WTC11 (cell line): ENCODE data around the gene SMAD6. TPM values are rescaled to one million over a fixed set of nuclear protein-coding genes. Genes with fewer than 3 reads are reported as not detected.

ENCODE experiments used
- ATAC-seq: fragments of 200-7000 bp; cut with Tn5 transposase; 2 replicates; pipeline ENCODE4 v1.10.0; 2021; ENCODE audit warnings: mild to moderate bottlenecking, moderate library complexity
- CTCF ChIA-PET: fragments of 300-600 bp; sonication (Branson Sonifier 250); formaldehyde crosslinking; loops from one replicate; lab custom pipeline; 2021; ENCODE audit warnings: antibody characterized with exemption; lab: Charles Lee
- POLR2A ChIA-PET: fragments of 350-600 bp; sonication (Branson Sonifier 250); formaldehyde crosslinking; loops from one replicate; lab custom pipeline; 2021; ENCODE audit warnings: antibody characterized with exemption; lab: Charles Lee
- DNase-seq: peaks from one replicate; pipeline ENCODE4 v3.0.0; 2021; ENCODE audit warnings: low spot score
- H3K27ac Mint-ChIP-seq: 2 replicates; pipeline ENCODE4 v1.8.0; 2021; ENCODE audit warnings: mixed read lengths
- H3K27me3 Mint-ChIP-seq: 2 replicates; pipeline ENCODE4 v1.8.0; 2021; ENCODE audit warnings: low read depth, mild to moderate bottlenecking, moderate library complexity, mixed read lengths
- H3K36me3 Mint-ChIP-seq: 2 replicates; pipeline ENCODE4 v1.8.0; 2021; ENCODE audit warnings: mixed read lengths
- H3K4me1 Mint-ChIP-seq: 2 replicates; pipeline ENCODE4 v1.8.0; 2022; ENCODE audit warnings: mixed read lengths
- H3K4me3 Mint-ChIP-seq: 2 replicates; pipeline ENCODE4 v1.8.0; 2021; ENCODE audit warnings: mild to moderate bottlenecking, moderate library complexity, mixed read lengths
- H3K9me3 Mint-ChIP-seq: 2 replicates; pipeline ENCODE4 v1.8.0; 2021; ENCODE audit warnings: mixed read lengths
- AFF4 ChIP-seq: sonication (generic); formaldehyde crosslinking; IDR thresholded peaks from 2 replicates; pipeline ENCODE4 v1.8.1; 2023; ENCODE audit warnings: mild to moderate bottlenecking, missing genetic modification reagents, borderline replicate concordance
- ATF1 ChIP-seq: sonication (generic); formaldehyde crosslinking; IDR thresholded peaks from 2 replicates; pipeline ENCODE4 v1.8.1; 2023; ENCODE audit warnings: mild to moderate bottlenecking, moderate library complexity, missing genetic modification reagents
- E2F5 ChIP-seq: sonication (generic); formaldehyde crosslinking; IDR thresholded peaks from 2 replicates; pipeline ENCODE4 v1.8.1; 2022; ENCODE audit warnings: mild to moderate bottlenecking, moderate library complexity, missing genetic modification reagents
- ETV6 ChIP-seq: sonication (generic); formaldehyde crosslinking; IDR thresholded peaks from 2 replicates; pipeline ENCODE4 v1.8.1; 2022; ENCODE audit warnings: mild to moderate bottlenecking, missing genetic modification reagents
- GRHL2 ChIP-seq: fragments of 250-450 bp; sonication (Bioruptor Pico); IDR thresholded peaks from 2 replicates; pipeline ENCODE4 v1.8.0; 2022; ENCODE audit warnings: mild to moderate bottlenecking, moderate library complexity; ENCODE audit not compliant: insufficient replicate concordance, severe bottlenecking
- JUN ChIP-seq: sonication (generic); formaldehyde crosslinking; IDR thresholded peaks from 2 replicates; pipeline ENCODE4 v1.8.0; 2023; ENCODE audit warnings: mild to moderate bottlenecking, missing genetic modification reagents
- MAX ChIP-seq: sonication (generic); formaldehyde crosslinking; IDR thresholded peaks from 2 replicates; pipeline ENCODE4 v1.8.0; 2022; ENCODE audit warnings: mild to moderate bottlenecking, missing genetic modification reagents
- MLX ChIP-seq: sonication (generic); formaldehyde crosslinking; IDR thresholded peaks from 2 replicates; pipeline ENCODE4 v1.8.1; 2023; ENCODE audit warnings: mild to moderate bottlenecking, missing genetic modification reagents, moderate library complexity
- NFE2L1 ChIP-seq: sonication (generic); formaldehyde crosslinking; IDR thresholded peaks from 2 replicates; pipeline ENCODE4 v1.8.1; 2023; ENCODE audit warnings: missing genetic modification reagents
- RELA ChIP-seq: sonication (generic); formaldehyde crosslinking; IDR thresholded peaks from 2 replicates; pipeline ENCODE4 v1.8.1; 2022; ENCODE audit warnings: missing genetic modification reagents, mild to moderate bottlenecking, borderline replicate concordance
- SP1 ChIP-seq: sonication (generic); formaldehyde crosslinking; conservative IDR thresholded peaks from 2 replicates; pipeline ENCODE4 v1.8.1; 2022; ENCODE audit warnings: missing genetic modification reagents
- TEAD1 ChIP-seq: sonication (generic); formaldehyde crosslinking; IDR thresholded peaks from 2 replicates; pipeline ENCODE4 v1.8.0; 2022; ENCODE audit warnings: mild to moderate bottlenecking, missing genetic modification reagents
- TEAD4 ChIP-seq: sonication (generic); formaldehyde crosslinking; IDR thresholded peaks from 2 replicates; pipeline ENCODE4 v1.8.0; 2022; ENCODE audit warnings: mild to moderate bottlenecking, missing genetic modification reagents
- USF2 ChIP-seq: sonication (generic); formaldehyde crosslinking; IDR thresholded peaks from 2 replicates; pipeline ENCODE4 v1.8.1; 2023; ENCODE audit warnings: mild to moderate bottlenecking, missing genetic modification reagents, moderate library complexity
- ZNF232 ChIP-seq: sonication (generic); formaldehyde crosslinking; IDR thresholded peaks from 2 replicates; pipeline ENCODE4 v1.8.0; 2022; ENCODE audit warnings: mild to moderate bottlenecking, missing genetic modification reagents
- ZNF423 ChIP-seq: fragments of 250-450 bp; sonication (Bioruptor Pico); IDR thresholded peaks from 2 replicates; pipeline ENCODE4 v2.1.2; 2022; ENCODE audit warnings: mild to moderate bottlenecking, moderate library complexity
- total RNA-seq: library from RNA; stranded (reverse); gene quantifications from 3 replicates; pipeline ENCODE4 v1.2.3, GENCODE V29; 2021
- TF ChIP-seq, protein P1 (sequence below): sonication (generic); formaldehyde crosslinking; IDR thresholded peaks from 2 replicates; pipeline ENCODE4 v1.8.0; 2022; ENCODE audit warnings: mild to moderate bottlenecking, missing genetic modification reagents

SMAD6 gene
- total RNA-seq, 1 experiment from 2014 or later = 13.9 TPM

DNA sequence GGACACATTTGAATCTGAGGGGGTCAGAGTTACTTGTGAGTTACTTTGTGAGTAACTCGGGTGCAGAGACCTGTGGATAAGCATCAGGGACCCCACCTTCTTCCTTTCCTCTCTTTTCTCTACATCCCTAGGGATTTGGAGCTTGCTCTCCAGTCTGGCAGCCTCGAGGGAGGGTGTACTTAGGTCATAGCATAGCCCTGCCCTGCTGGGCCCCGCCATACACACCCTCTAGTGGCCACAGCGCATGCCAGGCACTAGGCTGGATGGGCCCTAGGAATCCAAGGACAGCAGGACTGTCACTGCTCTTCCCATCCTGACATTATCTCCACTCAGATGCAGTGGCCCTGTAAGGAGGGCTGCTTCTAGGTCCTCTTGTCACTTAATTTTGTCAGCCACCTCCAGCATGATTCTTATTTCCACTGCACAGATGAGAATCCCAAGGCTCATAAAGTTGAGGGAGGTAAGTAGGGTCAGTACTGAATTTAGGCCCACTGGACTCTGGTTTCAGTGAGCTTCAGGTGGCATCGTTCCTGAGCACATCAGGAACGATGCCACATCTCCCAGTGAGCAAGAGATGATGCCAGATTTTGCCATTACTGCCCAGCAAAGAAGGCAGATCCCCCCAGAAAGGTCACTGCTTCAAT is 3.6 kb upstream of the SMAD6 start:
- H3K4me3 Mint-ChIP-seq = no peak overlapping the region
- CTCF ChIA-PET = interaction anchor here (0.5 to 2.9 kb wide), 33 partner anchors 9 to 842 kb away, joined by 3 to 45 read pairs (median 5); partner anchors contain the start of gene LCTL
- H3K27ac Mint-ChIP-seq = no peak overlapping the region
- H3K36me3 Mint-ChIP-seq = no peaks in the 10 kb centered on the region
- H3K9me3 Mint-ChIP-seq = no peaks in the 10 kb centered on the region
- POLR2A ChIA-PET = no interaction called here
- DNase-seq (peak; percentile 80), ATAC-seq (peak; percentile 62)
- H3K27me3 Mint-ChIP-seq = peaks cover 8% of the 10 kb centered on the region
- TF ChIP-seq TEAD1 (peak; percentile 63; the same call in 1 of the 2 replicates), TEAD4 (CRISPR knock-in tag) (no peak)
- H3K4me1 Mint-ChIP-seq = peaks cover 20% of the 10 kb centered on the region

DNA sequence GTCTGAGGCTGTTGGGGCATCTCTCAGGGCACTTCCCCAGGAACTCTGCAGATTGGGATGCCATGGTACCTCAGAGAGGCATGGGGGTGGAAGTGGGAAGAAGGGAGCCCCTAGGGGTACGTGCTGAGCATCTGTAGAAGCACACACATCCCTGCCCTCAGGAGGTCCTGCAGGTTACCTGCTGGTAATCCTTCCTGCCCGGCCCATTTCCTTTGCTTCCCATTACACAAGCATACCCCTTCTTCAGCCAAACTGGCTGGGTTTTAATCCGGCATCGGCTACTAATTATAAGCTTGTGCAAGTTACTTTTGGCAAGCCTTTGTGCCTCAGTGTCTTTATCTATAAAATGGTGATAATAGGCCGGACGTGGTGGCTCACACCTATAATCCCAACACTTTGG is 3.1 kb upstream of the SMAD6 start:
- peaks cover 20% of the 10 kb centered on the region for H3K4me1 Mint-ChIP-seq
- ATAC-seq (peak; percentile 1; the same call in 1 of the 2 replicates), DNase-seq (no peak)
- H3K4me3 Mint-ChIP-seq = no peak overlapping the region
- H3K9me3 Mint-ChIP-seq = no peaks in the 10 kb centered on the region
- H3K27me3 Mint-ChIP-seq = peaks cover 8% of the 10 kb centered on the region
- no peak for TF ChIP-seq MLX (CRISPR knock-in tag)
- TF ChIP-seq TEAD1 = 0 out of 2 replicates have a peak, but pooled peaks have one; percentile 19
- TF ChIP-seq AFF4 = no peak
- no peak for TF ChIP-seq NFE2L1 (CRISPR knock-in tag)
- H3K27ac Mint-ChIP-seq = no peak overlapping the region
- CTCF ChIA-PET = interaction anchor here (0.5 to 2.9 kb wide), 15 partner anchors 13 to 133 kb away, joined by 3 to 45 read pairs (median 6); partner anchors contain the start of gene LCTL
- H3K36me3 Mint-ChIP-seq = no peaks in the 10 kb centered on the region
- POLR2A ChIA-PET = no interaction called here

DNA sequence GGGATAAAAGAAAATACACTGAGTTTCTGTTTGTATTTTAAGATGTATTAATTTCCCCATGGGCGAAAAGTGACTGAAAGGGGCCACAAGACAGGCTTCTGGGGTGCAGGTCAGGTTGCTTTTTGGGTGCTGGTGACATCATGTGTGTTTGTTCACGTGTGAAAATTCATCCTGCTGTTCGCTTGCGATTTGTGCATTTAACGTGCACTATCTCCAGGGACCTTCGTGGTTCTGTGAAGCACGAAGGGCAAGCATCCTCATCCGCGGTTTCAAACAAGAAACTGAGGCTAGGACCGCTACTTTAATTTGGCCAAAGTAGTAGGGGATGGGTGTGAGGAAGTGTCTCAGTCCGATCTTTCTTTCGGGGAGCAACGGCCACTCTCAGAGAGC is 1.6 kb upstream of the SMAD6 start:
- ATAC-seq (no peak), DNase-seq (no peak)
- CTCF ChIA-PET = interaction anchor here (0.6 to 8.2 kb wide), 10 partner anchors 15 to 1506 kb away, joined by 3 to 87 read pairs (median 4); no protein-coding TSS in a partner anchor
- H3K9me3 Mint-ChIP-seq = no peaks in the 10 kb centered on the region
- TF ChIP-seq, protein P1, sequence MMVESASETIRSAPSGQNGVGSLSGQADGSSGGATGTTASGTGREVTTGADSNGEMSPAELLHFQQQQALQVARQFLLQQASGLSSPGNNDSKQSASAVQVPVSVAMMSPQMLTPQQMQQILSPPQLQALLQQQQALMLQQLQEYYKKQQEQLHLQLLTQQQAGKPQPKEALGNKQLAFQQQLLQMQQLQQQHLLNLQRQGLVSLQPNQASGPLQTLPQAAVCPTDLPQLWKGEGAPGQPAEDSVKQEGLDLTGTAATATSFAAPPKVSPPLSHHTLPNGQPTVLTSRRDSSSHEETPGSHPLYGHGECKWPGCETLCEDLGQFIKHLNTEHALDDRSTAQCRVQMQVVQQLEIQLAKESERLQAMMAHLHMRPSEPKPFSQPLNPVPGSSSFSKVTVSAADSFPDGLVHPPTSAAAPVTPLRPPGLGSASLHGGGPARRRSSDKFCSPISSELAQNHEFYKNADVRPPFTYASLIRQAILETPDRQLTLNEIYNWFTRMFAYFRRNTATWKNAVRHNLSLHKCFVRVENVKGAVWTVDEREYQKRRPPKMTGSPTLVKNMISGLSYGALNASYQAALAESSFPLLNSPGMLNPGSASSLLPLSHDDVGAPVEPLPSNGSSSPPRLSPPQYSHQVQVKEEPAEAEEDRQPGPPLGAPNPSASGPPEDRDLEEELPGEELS (CRISPR knock-in tag) = no peak
- no peak for TF ChIP-seq GRHL2 (CRISPR knock-in tag)
- TF ChIP-seq ATF1 (CRISPR knock-in tag) = no peak
- TF ChIP-seq ZNF232 = no peak
- H3K36me3 Mint-ChIP-seq = no peaks in the 10 kb centered on the region; the same call in 1 of the 2 replicates
- H3K4me1 Mint-ChIP-seq = peaks cover 32% of the 10 kb centered on the region
- peak overlapping the region; percentile 80 for H3K4me3 Mint-ChIP-seq
- H3K27me3 Mint-ChIP-seq = peaks cover 23% of the 10 kb centered on the region
- POLR2A ChIA-PET = interaction anchor here (1.2 kb wide), 1 partner anchor 20 kb away, joined by 3 read pairs; no protein-coding TSS in a partner anchor
- 0 out of 2 replicates have a peak overlapping the region, but pooled peaks have one; percentile 12 for H3K27ac Mint-ChIP-seq

- ChIA-PET CTCF (interaction anchor here (0.6 to 8.2 kb wide), 12 partner anchors 15 to 1507 kb away, joined by 3 to 87 read pairs (median 4); partner anchors contain the start of gene LCTL), POLR2A (interaction anchor here (1.2 to 1.8 kb wide), 2 partner anchors 21 to 80 kb away, joined by 3 to 8 read pairs; no protein-coding TSS in a partner anchor)
- H3K27me3 Mint-ChIP-seq = peaks cover 28% of the 10 kb centered on the region
- 0 out of 2 replicates have a peak overlapping the region, but pooled peaks have one; percentile 12 for H3K27ac Mint-ChIP-seq
- H3K9me3 Mint-ChIP-seq = no peaks in the 10 kb centered on the region
- peak overlapping the region; percentile 90 for H3K4me3 Mint-ChIP-seq
- no peaks in the 10 kb centered on the region; the same call in 1 of the 2 replicates for H3K36me3 Mint-ChIP-seq
- DNase-seq (peak; percentile 93), ATAC-seq (peak; percentile 55)
- peaks cover 37% of the 10 kb centered on the region for H3K4me1 Mint-ChIP-seq
- TF ChIP-seq E2F5 (CRISPR knock-in tag) (peak; percentile 37; the same call in 1 of the 2 replicates), ETV6 (CRISPR knock-in tag) (0 out of 2 replicates have a peak, but pooled peaks have one; percentile 8), ATF1 (CRISPR knock-in tag) (0 out of 2 replicates have a peak, but pooled peaks have one; percentile 46), USF2 (CRISPR knock-in tag) (no peak), SP1 (CRISPR knock-in tag) (0 out of 2 replicates have a peak, but pooled peaks have one; percentile 62), JUN (CRISPR knock-in tag) (no peak), MAX (CRISPR knock-in tag) (peak; percentile 45; the same call in 1 of the 2 replicates), ZNF423 (peak; percentile 16), RELA (no peak)
These were observed 1.1 kb upstream of the SMAD6 start for GRCh38 chr15:66700802-66701421.
